Measurements from ENCODE around the gene RPL38.

The RPL38 gene

DNA sequence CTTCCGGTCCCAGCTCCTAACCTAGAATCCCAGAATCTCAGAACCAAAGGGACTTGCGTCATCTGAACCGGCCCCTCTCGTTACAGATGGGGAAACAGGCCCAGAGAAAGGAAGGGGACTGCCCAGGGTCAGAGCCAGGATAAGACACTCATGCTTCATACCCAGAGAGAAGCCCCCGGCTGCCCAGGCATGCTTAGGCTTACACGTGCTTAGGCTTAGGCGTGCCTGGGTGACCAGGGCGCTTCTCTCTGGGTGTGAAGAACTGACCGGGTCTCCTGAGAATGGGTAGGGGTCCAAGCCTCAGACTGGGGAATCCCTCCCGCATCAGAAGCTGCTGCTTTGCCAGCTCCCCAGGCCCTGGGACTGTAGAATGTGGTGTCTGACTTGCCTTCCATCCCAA lies 40.6 kb downstream of the RPL38 start:
- Histone ChIP-seq H3K9ac (no peak overlapping the region), H3K27ac (no peak overlapping the region)

DNA sequence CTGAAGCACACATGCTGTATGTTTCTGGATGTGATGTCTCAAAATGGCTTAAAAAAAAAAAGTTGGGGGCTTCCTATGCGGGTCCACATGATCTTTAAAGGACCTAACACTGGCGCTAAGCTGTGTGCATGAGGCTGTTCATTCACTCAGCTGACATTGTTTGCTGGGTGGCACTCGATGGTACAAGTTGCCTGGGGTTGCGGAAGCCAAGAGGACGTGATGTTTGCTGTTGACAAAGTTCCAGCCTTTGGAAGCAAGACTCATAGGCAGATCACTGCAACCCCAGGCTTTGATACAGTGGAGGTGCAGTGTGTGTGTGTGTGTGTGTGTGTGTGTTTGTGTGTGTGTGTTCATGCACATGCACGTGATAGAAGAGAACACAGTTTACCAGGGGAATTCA lies 41.1 kb downstream of the RPL38 start:
- Histone ChIP-seq H2AFZ (ENCODE audit: low read depth) (no peak overlapping the region), H3K4me2 (no peak overlapping the region), H3K27me3 (ENCODE audit: insufficient read depth, low read depth) (no peaks in the 10 kb centered on the region), H3K4me1 (ENCODE audit: low read depth, poor library complexity, severe bottlenecking) (no peaks in the 10 kb centered on the region), H3K4me3 (IDR thresholded peaks at IDR 0.05; ENCODE audit: insufficient read depth, low read depth, low read length) (no peak overlapping the region), H3K9ac (no peak overlapping the region), H4K20me1 (ENCODE audit: insufficient read depth) (no peaks in the 10 kb centered on the region), H3K36me3 (ENCODE audit: insufficient read depth) (no peaks in the 10 kb centered on the region), H3K27ac (no peak overlapping the region), H3K79me2 (ENCODE audit: insufficient read depth, low read depth) (no peaks in the 10 kb centered on the region)
- TF ChIP-seq, protein P1, sequence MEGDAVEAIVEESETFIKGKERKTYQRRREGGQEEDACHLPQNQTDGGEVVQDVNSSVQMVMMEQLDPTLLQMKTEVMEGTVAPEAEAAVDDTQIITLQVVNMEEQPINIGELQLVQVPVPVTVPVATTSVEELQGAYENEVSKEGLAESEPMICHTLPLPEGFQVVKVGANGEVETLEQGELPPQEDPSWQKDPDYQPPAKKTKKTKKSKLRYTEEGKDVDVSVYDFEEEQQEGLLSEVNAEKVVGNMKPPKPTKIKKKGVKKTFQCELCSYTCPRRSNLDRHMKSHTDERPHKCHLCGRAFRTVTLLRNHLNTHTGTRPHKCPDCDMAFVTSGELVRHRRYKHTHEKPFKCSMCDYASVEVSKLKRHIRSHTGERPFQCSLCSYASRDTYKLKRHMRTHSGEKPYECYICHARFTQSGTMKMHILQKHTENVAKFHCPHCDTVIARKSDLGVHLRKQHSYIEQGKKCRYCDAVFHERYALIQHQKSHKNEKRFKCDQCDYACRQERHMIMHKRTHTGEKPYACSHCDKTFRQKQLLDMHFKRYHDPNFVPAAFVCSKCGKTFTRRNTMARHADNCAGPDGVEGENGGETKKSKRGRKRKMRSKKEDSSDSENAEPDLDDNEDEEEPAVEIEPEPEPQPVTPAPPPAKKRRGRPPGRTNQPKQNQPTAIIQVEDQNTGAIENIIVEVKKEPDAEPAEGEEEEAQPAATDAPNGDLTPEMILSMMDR (conservative IDR thresholded peaks at IDR 0.05; ENCODE audit: low read depth, low read length) = no peak

More for the DNA sequence above, 40.6 kb downstream of the RPL38 start:
- Histone ChIP-seq H3K36me3 (ENCODE audit: insufficient read depth) (no peaks in the 10 kb centered on the region), H3K4me1 (ENCODE audit: low read depth, poor library complexity, severe bottlenecking) (no peaks in the 10 kb centered on the region), H4K20me1 (ENCODE audit: insufficient read depth) (no peaks in the 10 kb centered on the region), H3K27me3 (ENCODE audit: insufficient read depth, low read depth) (no peaks in the 10 kb centered on the region), H3K79me2 (ENCODE audit: insufficient read depth, low read depth) (no peaks in the 10 kb centered on the region), H2AFZ (ENCODE audit: low read depth) (no peak overlapping the region), H3K4me2 (no peak overlapping the region), H3K4me3 (IDR thresholded peaks at IDR 0.05; ENCODE audit: insufficient read depth, low read depth, low read length) (no peak overlapping the region)
- TF ChIP-seq, protein P1 (conservative IDR thresholded peaks at IDR 0.05; ENCODE audit: low read depth, low read length) = no peak

DNA sequence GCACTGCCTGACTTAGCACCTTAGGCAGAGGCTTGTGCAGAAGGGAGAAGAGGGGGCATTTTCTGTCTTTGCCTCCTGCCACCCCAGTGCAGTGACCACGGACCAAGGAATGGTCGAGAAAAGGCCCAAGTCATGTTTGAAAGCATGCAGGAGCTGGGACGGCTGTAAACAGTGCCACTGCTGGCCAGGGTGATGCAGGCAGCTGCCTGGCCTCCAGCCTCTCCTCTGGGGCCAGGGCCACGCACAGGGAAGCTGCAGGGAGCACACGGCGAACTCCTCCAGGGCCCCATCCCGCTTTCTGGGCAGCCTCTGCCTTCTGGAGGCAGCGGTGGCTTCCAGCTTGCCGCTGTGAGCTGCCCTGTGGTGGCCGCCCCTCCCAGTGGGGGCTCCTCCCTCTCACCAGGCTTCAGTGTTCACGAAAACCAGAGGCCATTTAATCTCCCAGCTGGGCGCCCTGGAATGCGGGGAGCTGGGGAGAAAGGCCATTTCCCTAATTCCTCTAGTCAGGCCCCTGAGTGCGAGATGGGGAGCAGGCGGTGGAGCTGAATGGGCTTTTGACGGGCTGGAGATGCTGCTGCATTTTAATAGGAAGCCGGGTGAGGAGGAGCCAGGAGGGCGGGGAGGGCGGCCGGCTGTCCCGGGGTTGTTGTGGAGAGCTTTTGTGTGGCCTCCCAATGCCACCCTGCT lies 41.8 kb downstream of the RPL38 start:
- TF ChIP-seq, protein P1 (conservative IDR thresholded peaks at IDR 0.05; ENCODE audit: low read depth, low read length) = no peak
- no peak overlapping the region for H3K4me2 ChIP-seq
- H3K9ac ChIP-seq = no peak overlapping the region
- no peak overlapping the region for H2AFZ ChIP-seq (ENCODE audit: low read depth)
- no peak overlapping the region for H3K27ac ChIP-seq
- no peaks in the 10 kb centered on the region for H3K79me2 ChIP-seq (ENCODE audit: insufficient read depth, low read depth)
- H3K36me3 ChIP-seq (ENCODE audit: insufficient read depth) = no peaks in the 10 kb centered on the region
- H4K20me1 ChIP-seq (ENCODE audit: insufficient read depth) = no peaks in the 10 kb centered on the region
- H3K4me1 ChIP-seq (ENCODE audit: low read depth, poor library complexity, severe bottlenecking) = no peaks in the 10 kb centered on the region
- no peak overlapping the region for H3K4me3 ChIP-seq (IDR thresholded peaks at IDR 0.05; ENCODE audit: insufficient read depth, low read depth, low read length)
- H3K27me3 ChIP-seq (ENCODE audit: insufficient read depth, low read depth) = no peaks in the 10 kb centered on the region

DNA sequence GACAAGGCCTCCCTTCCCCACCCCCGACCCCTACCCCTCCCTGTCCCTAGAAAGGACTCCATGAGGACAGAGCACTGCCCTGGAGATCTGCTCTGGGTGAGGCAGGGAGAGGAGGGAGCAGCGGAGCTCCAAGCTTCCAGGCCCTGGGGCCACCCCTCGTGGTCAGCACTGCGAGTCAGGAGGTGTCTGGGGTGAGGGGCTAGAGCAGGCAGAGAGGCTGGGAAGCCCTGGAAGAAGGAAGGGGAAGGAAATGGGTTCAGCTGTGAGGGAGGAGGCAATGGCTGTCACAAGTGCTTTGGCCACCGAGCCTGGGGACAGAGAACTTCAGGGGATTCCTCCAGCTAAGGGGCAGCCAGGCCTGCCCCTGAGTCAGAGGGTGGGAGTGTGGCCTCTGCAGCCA lies 42.4 kb downstream of the RPL38 start:
- H3K4me3 ChIP-seq (IDR thresholded peaks at IDR 0.05; ENCODE audit: insufficient read depth, low read depth, low read length) = no peak overlapping the region
- H3K36me3 ChIP-seq (ENCODE audit: insufficient read depth) = no peaks in the 10 kb centered on the region
- no peak overlapping the region for H3K27ac ChIP-seq
- H2AFZ ChIP-seq (ENCODE audit: low read depth) = no peak overlapping the region
- H3K4me2 ChIP-seq = no peak overlapping the region
- no peaks in the 10 kb centered on the region for H3K4me1 ChIP-seq (ENCODE audit: low read depth, poor library complexity, severe bottlenecking)
- no peaks in the 10 kb centered on the region for H4K20me1 ChIP-seq (ENCODE audit: insufficient read depth)
- no peak overlapping the region for H3K9ac ChIP-seq
- TF ChIP-seq, protein P1 (conservative IDR thresholded peaks at IDR 0.05; ENCODE audit: low read depth, low read length) = no peak
- H3K79me2 ChIP-seq (ENCODE audit: insufficient read depth, low read depth) = no peaks in the 10 kb centered on the region
- H3K27me3 ChIP-seq (ENCODE audit: insufficient read depth, low read depth) = no peaks in the 10 kb centered on the region
